Right lobe of liver (tissue), 4 donors: Measurements from ENCODE around the gene VPS54.

Experiments
- CTCF ChIP-seq, 4 donors: fragments of 200-600 bp in 3 of 4; fragments of 450-650 bp in 1 of 4; IDR thresholded peaks; one replicate each; pipeline versions ENCODE4 v1.5.1 to v1.8.0; 2016 to 2022; ENCODE audit warnings: antibody characterized with exemption in 4 of 4, mild to moderate bottlenecking in 2 of 4
- POLR2A ChIP-seq: fragments of 450-650 bp; IDR thresholded peaks from one replicate; pipeline ENCODE4 v1.6.1; 2017; ENCODE audit warnings: antibody characterized with exemption, mild to moderate bottlenecking
- donor health status: DM: no; HTN: no; CAD: no.
- donor health status: DM: no; HTN: no; CAD: no.
- donor health status: DM: no; HTN: yes; CAD: no.

- TF ChIP-seq CTCF (IDR thresholded peaks at IDR 0.05) (no peak), POLR2A (no peak)
Measured at GRCh38 chr2:63855418-63856302, 163.6 kb downstream of the VPS54 start.
